ENCODE data around the gene PRSS37. TPM values are rescaled to one million over a fixed set of nuclear protein-coding genes. Genes with fewer than 3 reads are reported as not detected.

Gene PRSS37
- total RNA-seq, 1 experiment from 2014 or later, result not detected

DNA sequence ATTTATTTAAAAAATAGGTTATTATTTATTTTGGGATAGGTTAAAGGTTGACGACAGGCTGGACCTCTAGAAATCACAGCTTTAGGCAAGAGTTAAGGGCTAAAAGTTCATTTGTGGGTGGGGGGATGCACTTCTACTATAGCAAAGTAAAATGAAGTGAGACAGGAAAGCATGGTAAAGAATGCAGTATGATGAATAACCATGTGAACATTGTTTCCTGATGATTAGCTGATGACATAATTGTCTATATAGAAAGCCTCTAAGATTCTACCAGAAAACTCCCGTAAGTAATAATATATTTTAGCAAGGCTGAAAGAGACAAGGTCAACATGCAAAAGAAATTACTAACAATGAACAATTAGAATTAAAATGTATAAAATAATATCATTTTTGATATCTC lies 25.7 kb upstream of the PRSS37 start:
- H3K4me3 ChIP-seq (ENCODE audit: low read depth, low read length, poor library complexity, severe bottlenecking), result no peak overlapping the region
- H3K36me3 ChIP-seq (ENCODE audit: insufficient read depth, low read length, poor library complexity, severe bottlenecking), result no peaks in the 10 kb centered on the region
- POLR2A ChIA-PET (ENCODE audit: low non-redundant PET), result no interaction called here
- intact Hi-C loops (cut with micrococcal nuclease; ENCODE audit: unreplicated experiment), result no loop called here
- no peak overlapping the region for H3K27ac ChIP-seq (ENCODE audit: low read depth, low read length, poor library complexity, severe bottlenecking)
- H3K27me3 ChIP-seq (replicated peaks; ENCODE audit: insufficient read depth, low read depth, low read length, poor library complexity), result no peaks in the 10 kb centered on the region
- H3K9me3 ChIP-seq (ENCODE audit: low read depth, low read length, poor library complexity, severe bottlenecking), result peaks cover 4% of the 10 kb centered on the region
- DNase-seq (ENCODE audit: low spot score), result no peak
- no peaks in the 10 kb centered on the region for H3K4me1 ChIP-seq (ENCODE audit: insufficient read depth, low read length, poor library complexity, severe bottlenecking)
- BruUV-seq (replicated peaks), result no TSS peak
- CTCF ChIA-PET, result no interaction called here
- TF ChIP-seq EZH2 (IDR thresholded peaks at IDR 0.05; ENCODE audit: borderline replicate concordance, low read depth, low read length, poor library complexity, severe bottlenecking) (no peak), CTCF (conservative IDR thresholded peaks at IDR 0.05; ENCODE audit: low read depth, low read length) (no peak)

DNA sequence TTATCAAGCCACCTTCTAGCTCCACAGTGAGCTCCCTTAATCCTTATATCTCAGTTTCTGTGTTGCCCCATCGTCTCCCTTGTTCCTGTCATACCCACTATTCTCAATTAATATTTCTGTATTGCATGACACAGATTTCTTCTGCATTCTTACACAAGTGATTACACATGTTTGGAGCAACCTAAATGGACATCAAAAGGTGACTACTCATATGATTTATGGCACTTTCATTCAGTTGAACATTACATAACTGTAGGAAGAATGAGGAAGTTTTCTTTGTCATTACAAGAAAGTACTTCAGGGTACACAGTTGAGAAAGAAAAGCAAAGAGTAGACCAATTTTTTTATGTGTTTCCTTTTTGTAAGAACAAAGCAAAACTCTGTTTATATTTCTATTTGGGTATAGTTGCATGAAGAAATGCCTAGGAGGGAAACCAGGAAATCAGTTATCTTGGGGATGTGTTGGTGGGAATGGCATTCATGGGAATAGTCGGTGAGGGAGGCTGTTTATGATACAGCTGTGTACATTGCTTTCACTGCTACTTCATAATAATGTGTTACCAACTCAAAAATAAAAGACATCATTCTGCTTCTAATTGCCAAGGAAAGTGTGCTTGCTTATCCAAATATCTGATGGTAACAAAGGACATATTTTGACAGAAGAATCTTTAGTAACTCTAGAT lies 23.6 kb upstream of the PRSS37 start:
- no peak for TF ChIP-seq CTCF (conservative IDR thresholded peaks at IDR 0.05; ENCODE audit: low read depth, low read length)
- TF ChIP-seq EZH2 (IDR thresholded peaks at IDR 0.05; ENCODE audit: borderline replicate concordance, low read depth, low read length, poor library complexity, severe bottlenecking), result no peak
- Histone ChIP-seq H3K4me3 (ENCODE audit: low read depth, low read length, poor library complexity, severe bottlenecking) (no peak overlapping the region), H3K9me3 (ENCODE audit: low read depth, low read length, poor library complexity, severe bottlenecking) (peaks cover 4% of the 10 kb centered on the region), H3K27ac (ENCODE audit: low read depth, low read length, poor library complexity, severe bottlenecking) (no peak overlapping the region), H3K36me3 (ENCODE audit: insufficient read depth, low read length, poor library complexity, severe bottlenecking) (no peaks in the 10 kb centered on the region), H3K27me3 (replicated peaks; ENCODE audit: insufficient read depth, low read depth, low read length, poor library complexity) (no peaks in the 10 kb centered on the region), H3K4me1 (ENCODE audit: insufficient read depth, low read length, poor library complexity, severe bottlenecking) (no peaks in the 10 kb centered on the region)
- DNase-seq (ENCODE audit: low spot score), result no peak
- intact Hi-C loops (cut with micrococcal nuclease; ENCODE audit: unreplicated experiment), result no loop called here
- no TSS peak for BruUV-seq (replicated peaks)
- POLR2A ChIA-PET (ENCODE audit: low non-redundant PET), result no interaction called here
- CTCF ChIA-PET, result no interaction called here

DNA sequence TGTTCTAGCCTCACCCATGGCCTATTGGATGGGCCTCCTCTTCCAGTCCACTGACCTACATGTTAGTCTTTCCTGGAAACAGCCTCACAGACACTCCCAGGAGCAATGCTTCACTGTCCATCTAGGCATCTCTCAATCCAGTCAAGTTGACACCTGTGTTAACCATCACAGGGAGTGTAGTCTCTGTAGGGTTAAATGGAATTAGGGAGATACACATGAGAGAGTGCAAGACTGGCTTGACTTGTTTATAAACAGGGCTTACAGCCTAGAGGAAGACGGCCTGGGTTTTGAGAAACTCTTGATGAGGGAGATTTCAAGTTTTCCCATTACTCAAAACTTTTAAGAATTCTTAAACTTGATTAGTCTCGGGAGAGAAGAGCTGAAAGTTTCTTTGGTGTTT lies 18.9 kb upstream of the PRSS37 start:
- ChIA-PET CTCF (no interaction called here), POLR2A (ENCODE audit: low non-redundant PET) (no interaction called here)
- intact Hi-C loops (cut with micrococcal nuclease; ENCODE audit: unreplicated experiment), result no loop called here
- no TSS peak for BruUV-seq (replicated peaks)
- Histone ChIP-seq H3K4me3 (ENCODE audit: low read depth, low read length, poor library complexity, severe bottlenecking) (no peak overlapping the region), H3K27me3 (replicated peaks; ENCODE audit: insufficient read depth, low read depth, low read length, poor library complexity) (no peaks in the 10 kb centered on the region), H3K9me3 (ENCODE audit: low read depth, low read length, poor library complexity, severe bottlenecking) (no peaks in the 10 kb centered on the region), H3K36me3 (ENCODE audit: insufficient read depth, low read length, poor library complexity, severe bottlenecking) (no peaks in the 10 kb centered on the region), H3K4me1 (ENCODE audit: insufficient read depth, low read length, poor library complexity, severe bottlenecking) (no peaks in the 10 kb centered on the region), H3K27ac (ENCODE audit: low read depth, low read length, poor library complexity, severe bottlenecking) (no peak overlapping the region)
- TF ChIP-seq EZH2 (IDR thresholded peaks at IDR 0.05; ENCODE audit: borderline replicate concordance, low read depth, low read length, poor library complexity, severe bottlenecking) (no peak), CTCF (conservative IDR thresholded peaks at IDR 0.05; ENCODE audit: low read depth, low read length) (no peak)
- no peak for DNase-seq (ENCODE audit: low spot score)
